Nephron progenitor cell (in vitro differentiated cells): ENCODE measurements around the gene CCBE1.

Source experiments
- DNase-seq: peaks from one replicate; pipeline ENCODE4 v3.0.0; 2021
- H3K27ac Mint-ChIP-seq: 2 replicates; pipeline ENCODE4 v1.8.0; 2021; ENCODE audit warnings: mild to moderate bottlenecking, moderate library complexity, mixed read lengths
- H3K27me3 Mint-ChIP-seq: 2 replicates; pipeline ENCODE4 v1.8.0; 2021; ENCODE audit warnings: mild to moderate bottlenecking, low read depth, mixed read lengths; ENCODE audit not compliant: poor library complexity
- H3K36me3 Mint-ChIP-seq: 2 replicates; pipeline ENCODE4 v1.8.0; 2021; ENCODE audit warnings: low read depth, mixed read lengths
- H3K4me1 Mint-ChIP-seq: 2 replicates; pipeline ENCODE4 v1.8.0; 2021; ENCODE audit warnings: mixed read lengths
- H3K4me3 Mint-ChIP-seq: 2 replicates; pipeline ENCODE4 v1.8.0; 2021; ENCODE audit warnings: mild to moderate bottlenecking, moderate library complexity, mixed read lengths
- H3K9me3 Mint-ChIP-seq: 2 replicates; pipeline ENCODE4 v1.8.0; 2021; ENCODE audit warnings: mild to moderate bottlenecking, moderate library complexity, mixed read lengths
- CTCF ChIP-seq: fragments of 200-600 bp; sonication (generic); IDR thresholded peaks from 2 replicates; pipeline ENCODE4 v1.5.0; 2021; ENCODE audit warnings: antibody characterized with exemption

Gene CCBE1

GRCh38 chr18:59617468-59617932, 79.7 kb downstream of the CCBE1 start:
- no peak for DNase-seq
- H3K27me3 Mint-ChIP-seq: peaks cover 2% of the 10 kb centered on the region
- no peak for TF ChIP-seq CTCF
- peaks cover 35% of the 10 kb centered on the region for H3K4me1 Mint-ChIP-seq
- H3K27ac Mint-ChIP-seq: peak overlapping the region; percentile 90
- H3K4me3 Mint-ChIP-seq: no peak overlapping the region
- no peaks in the 10 kb centered on the region for H3K9me3 Mint-ChIP-seq
- no peaks in the 10 kb centered on the region for H3K36me3 Mint-ChIP-seq

- no peak for TF ChIP-seq CTCF
- peaks cover 5% of the 10 kb centered on the region for H3K27me3 Mint-ChIP-seq
- H3K9me3 Mint-ChIP-seq: no peaks in the 10 kb centered on the region
- H3K4me3 Mint-ChIP-seq: no peak overlapping the region
- DNase-seq: no peak
- H3K27ac Mint-ChIP-seq: no peak overlapping the region
- H3K36me3 Mint-ChIP-seq: no peaks in the 10 kb centered on the region
- H3K4me1 Mint-ChIP-seq: peaks cover 40% of the 10 kb centered on the region
These were observed 80.7 kb downstream of the CCBE1 start for GRCh38 chr18:59616501-59616900.

GRCh38 chr18:59613903-59614302, 83.3 kb downstream of the CCBE1 start:
- Mint-ChIP-seq H3K4me1 (peaks cover 32% of the 10 kb centered on the region), H3K4me3 (no peak overlapping the region), H3K27me3 (peaks cover 7% of the 10 kb centered on the region), H3K36me3 (no peaks in the 10 kb centered on the region), H3K9me3 (no peaks in the 10 kb centered on the region), H3K27ac (no peak overlapping the region)
- DNase-seq: no peak
- TF ChIP-seq CTCF: no peak

GRCh38 chr18:59612381-59612780, 84.8 kb downstream of the CCBE1 start:
- Mint-ChIP-seq H3K27me3 (peaks cover 9% of the 10 kb centered on the region), H3K27ac (no peak overlapping the region), H3K36me3 (no peaks in the 10 kb centered on the region), H3K9me3 (no peaks in the 10 kb centered on the region), H3K4me1 (peaks cover 25% of the 10 kb centered on the region), H3K4me3 (no peak overlapping the region)
- TF ChIP-seq CTCF: no peak
- DNase-seq: no peak

GRCh38 chr18:59610546-59611140, 86.6 kb downstream of the CCBE1 start:
- no peak for TF ChIP-seq CTCF
- Mint-ChIP-seq H3K36me3 (peaks cover 5% of the 10 kb centered on the region), H3K4me1 (peaks cover 28% of the 10 kb centered on the region), H3K4me3 (no peak overlapping the region), H3K27me3 (peaks cover 9% of the 10 kb centered on the region), H3K9me3 (peaks cover 13% of the 10 kb centered on the region), H3K27ac (peak overlapping the region; percentile 56)
- DNase-seq: no peak

- Mint-ChIP-seq H3K9me3 (peaks cover 17% of the 10 kb centered on the region), H3K27ac (no peak overlapping the region), H3K4me3 (no peak overlapping the region), H3K27me3 (peaks cover 9% of the 10 kb centered on the region), H3K4me1 (peaks cover 29% of the 10 kb centered on the region), H3K36me3 (peaks cover 5% of the 10 kb centered on the region)
- no peak for TF ChIP-seq CTCF
- no peak for DNase-seq
These were observed 87.6 kb downstream of the CCBE1 start for GRCh38 chr18:59609654-59610053.
